Measurements from ENCODE around the gene KNOP1. TPM values are rescaled to one million over a fixed set of nuclear protein-coding genes. Genes with fewer than 3 reads are reported as not detected.

The KNOP1 gene
- total and polyA plus RNA-seq, 2 of the 13 experiments (the other 11 are each of a cell fraction or from before 2014, with no cell fraction given), result 21.2 to 57.5 TPM

DNA sequence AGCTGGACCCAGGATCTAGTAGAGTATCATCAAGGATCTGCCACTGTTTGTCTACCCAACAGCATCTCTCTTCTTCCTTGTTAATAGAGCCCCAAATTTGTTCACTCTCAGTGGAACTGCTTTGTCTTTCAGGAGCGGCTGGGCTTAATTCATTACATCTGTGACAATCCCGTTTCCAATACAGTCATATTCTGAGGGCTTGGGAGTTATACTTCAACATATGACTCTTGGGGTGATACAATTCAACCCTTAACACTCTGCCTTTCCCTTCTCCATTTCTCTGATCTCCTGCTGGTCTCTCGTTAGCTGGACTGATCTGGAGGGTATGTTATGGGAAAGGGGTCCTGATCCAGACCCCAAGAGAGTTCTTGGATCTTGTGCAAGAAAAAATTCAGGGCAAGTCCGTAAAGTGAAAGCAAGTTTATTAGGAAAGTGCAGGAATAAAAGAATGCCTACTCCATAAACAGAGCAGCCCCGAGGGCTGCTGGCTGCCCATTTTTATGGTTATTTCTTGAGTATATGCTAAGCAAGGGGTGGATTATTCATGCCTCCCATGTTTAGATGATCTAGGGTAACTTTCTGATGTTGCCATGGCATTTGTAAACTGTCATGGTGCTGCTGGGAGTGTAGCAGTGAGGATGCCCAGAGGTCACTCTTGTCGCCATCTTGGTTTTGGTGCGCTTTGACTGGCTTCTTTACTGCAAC is 42.5 kb upstream of the KNOP1 start:
- no peaks in the 10 kb centered on the region for H3K27me3 ChIP-seq (ENCODE audit: control insufficient read depth in 1 of 2, insufficient read depth in 2 of 2, low read length in 2 of 2)
- no peak overlapping the region for H3K4me2 ChIP-seq (ENCODE audit: low read depth, low read length)
- no peaks in the 10 kb centered on the region for H3K79me2 ChIP-seq (ENCODE audit: insufficient read depth, low read length)
- 89% methylated on average over 7 of the region's 7 CpGs for WGBS (ENCODE audit: low lambda C conversion rate)
- no peak overlapping the region for H3K4me3 ChIP-seq (replicated peaks in 1 of 3; ENCODE audit: insufficient read depth in 1 of 3, low read depth in 2 of 3, low read length in 3 of 3)
- no peaks in the 10 kb centered on the region for H4K20me1 ChIP-seq (ENCODE audit: insufficient read depth, low read length)
- DNase-seq (ENCODE audit: low spot score) (no peak), ATAC-seq (no peak), FAIRE-seq (no peak)
- CTCF ChIA-PET (ENCODE audit: low intra/inter-chr PET ratio, low total read pairs), result no interaction called here
- peaks cover 22% of the 10 kb centered on the region for H3K4me1 ChIP-seq (ENCODE audit: insufficient read depth, low read length)
- no peak overlapping the region for H3K9ac ChIP-seq (ENCODE audit: insufficient read depth, low read depth, low read length)
- H2AFZ ChIP-seq (ENCODE audit: low read length), result no peak overlapping the region
- H3K9me3 ChIP-seq (ENCODE audit: low read length), result no peaks in the 10 kb centered on the region
- in situ Hi-C loops (cut with HindIII; ENCODE audit: extremely low pct_ligation_motif_present, low pct_unique_long_range_greater_than_20kb) (no loop called here), intact Hi-C loops (cut with micrococcal nuclease; ENCODE audit: unreplicated experiment) (no loop called here)
- TF ChIP-seq, protein P1, sequence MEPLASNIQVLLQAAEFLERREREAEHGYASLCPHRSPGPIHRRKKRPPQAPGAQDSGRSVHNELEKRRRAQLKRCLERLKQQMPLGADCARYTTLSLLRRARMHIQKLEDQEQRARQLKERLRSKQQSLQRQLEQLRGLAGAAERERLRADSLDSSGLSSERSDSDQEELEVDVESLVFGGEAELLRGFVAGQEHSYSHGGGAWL (CRISPR knock-in tag; IDR thresholded peaks at IDR 0.05), result no peak
- TF ChIP-seq FOXJ3 (CRISPR knock-in tag; IDR thresholded peaks at IDR 0.05; ENCODE audit: borderline replicate concordance), result no peak
- TF ChIP-seq ZNF160 (CRISPR knock-in tag; IDR thresholded peaks at IDR 0.05), result no peak
- TF ChIP-seq, protein P2, sequence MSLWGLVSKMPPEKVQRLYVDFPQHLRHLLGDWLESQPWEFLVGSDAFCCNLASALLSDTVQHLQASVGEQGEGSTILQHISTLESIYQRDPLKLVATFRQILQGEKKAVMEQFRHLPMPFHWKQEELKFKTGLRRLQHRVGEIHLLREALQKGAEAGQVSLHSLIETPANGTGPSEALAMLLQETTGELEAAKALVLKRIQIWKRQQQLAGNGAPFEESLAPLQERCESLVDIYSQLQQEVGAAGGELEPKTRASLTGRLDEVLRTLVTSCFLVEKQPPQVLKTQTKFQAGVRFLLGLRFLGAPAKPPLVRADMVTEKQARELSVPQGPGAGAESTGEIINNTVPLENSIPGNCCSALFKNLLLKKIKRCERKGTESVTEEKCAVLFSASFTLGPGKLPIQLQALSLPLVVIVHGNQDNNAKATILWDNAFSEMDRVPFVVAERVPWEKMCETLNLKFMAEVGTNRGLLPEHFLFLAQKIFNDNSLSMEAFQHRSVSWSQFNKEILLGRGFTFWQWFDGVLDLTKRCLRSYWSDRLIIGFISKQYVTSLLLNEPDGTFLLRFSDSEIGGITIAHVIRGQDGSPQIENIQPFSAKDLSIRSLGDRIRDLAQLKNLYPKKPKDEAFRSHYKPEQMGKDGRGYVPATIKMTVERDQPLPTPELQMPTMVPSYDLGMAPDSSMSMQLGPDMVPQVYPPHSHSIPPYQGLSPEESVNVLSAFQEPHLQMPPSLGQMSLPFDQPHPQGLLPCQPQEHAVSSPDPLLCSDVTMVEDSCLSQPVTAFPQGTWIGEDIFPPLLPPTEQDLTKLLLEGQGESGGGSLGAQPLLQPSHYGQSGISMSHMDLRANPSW (CRISPR knock-in tag; IDR thresholded peaks at IDR 0.05; ENCODE audit: borderline replicate concordance), result no peak
- no peak for TF ChIP-seq DNMT1 (CRISPR knock-in tag; IDR thresholded peaks at IDR 0.05)
- no peak for TF ChIP-seq HNRNPK (IDR thresholded peaks at IDR 0.05; ENCODE audit: low read depth, low read length, poor library complexity, severe bottlenecking)
- TF ChIP-seq ZNF296 (CRISPR knock-in tag; conservative IDR thresholded peaks at IDR 0.05), result no peak
- TF ChIP-seq SMARCC2 (IDR thresholded peaks at IDR 0.05), result no peak
- TF ChIP-seq, protein P3, sequence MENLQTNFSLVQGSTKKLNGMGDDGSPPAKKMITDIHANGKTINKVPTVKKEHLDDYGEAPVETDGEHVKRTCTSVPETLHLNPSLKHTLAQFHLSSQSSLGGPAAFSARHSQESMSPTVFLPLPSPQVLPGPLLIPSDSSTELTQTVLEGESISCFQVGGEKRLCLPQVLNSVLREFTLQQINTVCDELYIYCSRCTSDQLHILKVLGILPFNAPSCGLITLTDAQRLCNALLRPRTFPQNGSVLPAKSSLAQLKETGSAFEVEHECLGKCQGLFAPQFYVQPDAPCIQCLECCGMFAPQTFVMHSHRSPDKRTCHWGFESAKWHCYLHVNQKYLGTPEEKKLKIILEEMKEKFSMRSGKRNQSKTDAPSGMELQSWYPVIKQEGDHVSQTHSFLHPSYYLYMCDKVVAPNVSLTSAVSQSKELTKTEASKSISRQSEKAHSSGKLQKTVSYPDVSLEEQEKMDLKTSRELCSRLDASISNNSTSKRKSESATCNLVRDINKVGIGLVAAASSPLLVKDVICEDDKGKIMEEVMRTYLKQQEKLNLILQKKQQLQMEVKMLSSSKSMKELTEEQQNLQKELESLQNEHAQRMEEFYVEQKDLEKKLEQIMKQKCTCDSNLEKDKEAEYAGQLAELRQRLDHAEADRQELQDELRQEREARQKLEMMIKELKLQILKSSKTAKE (CRISPR knock-in tag; IDR thresholded peaks at IDR 0.05; ENCODE audit: borderline replicate concordance), result no peak
- TF ChIP-seq ZIK1 (CRISPR knock-in tag; IDR thresholded peaks at IDR 0.05; ENCODE audit: borderline replicate concordance, low read depth), result no peak
- BruUV-seq (replicated peaks), result no TSS peak
- no peak overlapping the region for H3K27ac ChIP-seq (ENCODE audit: extremely low read length, insufficient read depth, low read length)
- POLR2A ChIA-PET, result no interaction called here
- H3K36me3 ChIP-seq (replicated peaks in 1 of 2; ENCODE audit: control insufficient read depth in 1 of 2, insufficient read depth in 2 of 2, low read length in 2 of 2), result no peaks in the 10 kb centered on the region

All from HepG2 (cell line).